Measurements from ENCODE around the gene ITGB6. TPM values are rescaled to one million over a fixed set of nuclear protein-coding genes. Genes with fewer than 3 reads are reported as not detected.

ITGB6 gene
- total and polyA plus RNA-seq, 2 donors: 0.32 to 0.33 TPM

DNA sequence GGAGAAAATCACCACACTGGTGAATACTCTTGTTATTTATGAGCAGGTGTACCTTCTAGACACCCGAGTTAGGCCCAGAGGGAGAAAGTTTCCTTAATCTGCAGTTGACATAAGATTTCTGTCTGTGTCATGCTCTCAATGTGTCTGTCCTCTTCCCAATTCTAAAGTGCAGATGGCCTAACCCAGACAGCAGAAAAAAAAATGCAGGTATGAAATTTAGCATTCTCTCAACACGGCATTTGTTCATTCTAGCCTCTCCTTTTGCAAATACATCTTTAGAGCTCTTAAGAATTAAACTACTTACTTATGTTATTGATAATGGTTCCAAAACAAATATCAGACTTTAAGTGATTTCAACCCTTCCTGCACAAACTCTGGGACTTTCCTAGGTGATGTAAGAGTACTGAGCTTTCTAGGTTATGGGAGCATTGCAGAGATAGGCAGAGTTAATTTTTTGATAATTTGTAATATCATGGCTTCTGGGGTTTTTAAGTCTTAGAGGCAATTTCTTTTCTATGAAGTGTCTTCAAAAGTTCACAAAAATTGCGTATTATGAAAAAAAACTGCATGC, 32.9 kb upstream of the ITGB6 start:
- DNase-seq (ENCODE audit: low read depth in 6 of 9, low spot score in 9 of 9): no peak
- H3K4me1 ChIP-seq (ENCODE audit: control insufficient read depth in 2 of 2, insufficient read depth in 2 of 2, low read length in 2 of 2): no peaks in the 10 kb centered on the region
- no peak overlapping the region for H3K27ac ChIP-seq (ENCODE audit: low read depth in 1 of 2, low read length in 1 of 2)
- H3K9me3 ChIP-seq (ENCODE audit: control insufficient read depth in 2 of 2, insufficient read depth in 1 of 2, low read length in 1 of 2): no peaks in the 10 kb centered on the region
- H3K27me3 ChIP-seq (ENCODE audit: control insufficient read depth in 2 of 2, insufficient read depth in 1 of 2, low read length in 1 of 2): no peaks in the 10 kb centered on the region
- no peak overlapping the region for H3K4me3 ChIP-seq (ENCODE audit: low read length in 2 of 2)
- 97% methylated on average over 3 of the region's 3 CpGs for WGBS
- H3K36me3 ChIP-seq (ENCODE audit: control insufficient read depth in 2 of 2, insufficient read depth in 2 of 2, low read length in 1 of 2): no peaks in the 10 kb centered on the region

DNA sequence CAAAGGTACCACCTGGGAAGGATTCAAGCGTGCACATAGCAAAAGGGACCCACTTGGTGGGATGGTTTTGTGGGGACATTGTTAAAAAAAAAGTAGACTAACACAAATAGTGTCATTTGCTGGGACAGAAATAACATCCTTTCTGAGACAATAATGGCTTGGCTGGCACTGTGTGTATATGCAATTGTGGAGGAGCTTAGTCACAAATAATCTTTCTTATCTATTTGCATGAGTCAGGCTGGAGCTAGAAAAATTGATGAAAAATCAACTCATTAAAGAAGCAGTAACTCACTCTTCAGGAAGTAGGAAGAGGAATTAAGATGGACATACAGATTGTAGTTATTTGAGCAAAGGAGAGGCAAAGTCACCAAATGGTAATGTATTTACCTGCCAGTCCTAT, 29.5 kb upstream of the ITGB6 start:
- H3K4me1 ChIP-seq (ENCODE audit: control insufficient read depth in 2 of 2, insufficient read depth in 2 of 2, low read length in 2 of 2): no peaks in the 10 kb centered on the region
- DNase-seq (ENCODE audit: low read depth in 6 of 9, low spot score in 9 of 9): no peak
- no peaks in the 10 kb centered on the region for H3K27me3 ChIP-seq (ENCODE audit: control insufficient read depth in 2 of 2, insufficient read depth in 1 of 2, low read length in 1 of 2)
- H3K36me3 ChIP-seq (ENCODE audit: control insufficient read depth in 2 of 2, insufficient read depth in 2 of 2, low read length in 1 of 2): no peaks in the 10 kb centered on the region
- 95% methylated on average over 1 of the region's 1 CpG for WGBS
- no peak overlapping the region for H3K27ac ChIP-seq (ENCODE audit: low read depth in 1 of 2, low read length in 1 of 2)
- H3K4me3 ChIP-seq (ENCODE audit: low read length in 2 of 2): no peak overlapping the region
- no peaks in the 10 kb centered on the region for H3K9me3 ChIP-seq (ENCODE audit: control insufficient read depth in 2 of 2, insufficient read depth in 1 of 2, low read length in 1 of 2)

DNA sequence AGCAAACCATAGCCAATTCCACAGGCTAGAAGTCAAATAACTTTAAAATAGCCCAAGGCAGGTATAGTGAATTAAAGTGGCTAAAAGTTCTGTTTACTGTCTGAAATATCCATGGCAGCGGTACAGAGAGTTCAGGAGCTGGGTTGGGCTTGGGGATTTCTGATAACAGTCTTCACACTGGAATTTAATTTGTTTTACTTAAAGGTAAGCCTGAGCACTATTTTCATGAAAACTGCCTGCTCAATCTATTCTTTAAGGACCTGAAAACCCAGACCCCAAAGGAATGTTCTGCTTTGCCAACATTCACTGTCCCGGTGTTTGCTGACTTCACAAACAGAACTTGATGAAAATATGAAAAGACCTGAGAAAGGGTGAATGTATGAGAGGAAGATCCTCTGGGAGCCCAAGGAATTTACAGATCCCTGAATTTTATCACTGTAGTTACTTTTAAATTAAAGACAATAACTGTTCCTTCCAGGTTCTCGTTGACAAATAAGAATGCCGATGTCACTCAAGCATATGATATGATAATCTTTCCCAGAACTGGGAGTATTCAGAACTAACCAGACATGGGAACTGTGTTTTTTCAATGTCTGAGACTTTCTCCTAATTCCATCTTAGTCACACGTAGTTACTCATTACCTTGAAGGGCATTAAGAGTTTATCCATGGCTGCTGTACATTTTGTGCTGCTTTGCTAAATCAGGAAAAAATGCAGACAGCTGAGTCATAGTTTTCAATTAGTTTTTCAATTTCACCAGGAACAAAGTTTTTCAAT, 28.3 kb upstream of the ITGB6 start:
- H3K36me3 ChIP-seq (ENCODE audit: control insufficient read depth in 2 of 2, insufficient read depth in 2 of 2, low read length in 1 of 2): no peaks in the 10 kb centered on the region
- no peak overlapping the region for H3K27ac ChIP-seq (ENCODE audit: low read depth in 1 of 2, low read length in 1 of 2)
- H3K9me3 ChIP-seq (ENCODE audit: control insufficient read depth in 2 of 2, insufficient read depth in 1 of 2, low read length in 1 of 2): no peaks in the 10 kb centered on the region
- no peaks in the 10 kb centered on the region for H3K27me3 ChIP-seq (ENCODE audit: control insufficient read depth in 2 of 2, insufficient read depth in 1 of 2, low read length in 1 of 2)
- no peaks in the 10 kb centered on the region for H3K4me1 ChIP-seq (ENCODE audit: control insufficient read depth in 2 of 2, insufficient read depth in 2 of 2, low read length in 2 of 2)
- DNase-seq (ENCODE audit: low read depth in 6 of 9, low spot score in 9 of 9): no peak
- WGBS: 96% methylated on average over 5 of the region's 5 CpGs
- H3K4me3 ChIP-seq (ENCODE audit: low read length in 2 of 2): no peak overlapping the region

DNA sequence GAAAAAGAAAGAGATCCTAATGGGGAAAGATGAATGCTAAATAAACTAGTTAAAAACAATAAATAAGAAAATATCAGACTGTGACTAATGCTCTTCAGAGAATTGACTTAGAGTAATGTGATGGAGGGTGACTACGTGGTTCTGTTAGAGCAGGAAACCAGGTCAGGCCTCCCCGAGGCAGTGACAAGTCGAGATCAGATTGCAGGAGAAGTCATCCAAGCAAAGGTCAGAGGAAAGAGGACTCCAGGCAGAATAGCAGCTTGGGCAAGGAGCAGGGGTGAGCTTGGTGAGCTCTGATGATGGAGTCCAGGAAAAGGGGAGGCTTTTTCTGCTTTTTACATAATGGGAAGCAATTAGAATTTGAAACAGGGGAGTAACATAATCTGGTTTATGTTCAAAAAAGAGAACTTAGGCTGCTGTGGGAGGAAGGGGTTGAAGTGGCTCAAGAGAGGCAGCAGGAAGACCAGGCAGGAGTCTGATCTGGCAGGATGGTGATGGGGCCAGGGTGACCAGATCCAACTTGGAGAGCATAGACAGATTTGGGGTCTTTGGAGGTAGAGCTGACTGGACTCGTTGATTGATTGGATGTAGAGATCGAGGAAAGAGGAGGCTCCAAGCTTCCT, 27.3 kb upstream of the ITGB6 start:
- Histone ChIP-seq H3K36me3 (ENCODE audit: control insufficient read depth in 2 of 2, insufficient read depth in 2 of 2, low read length in 1 of 2) (no peaks in the 10 kb centered on the region), H3K9me3 (ENCODE audit: control insufficient read depth in 2 of 2, insufficient read depth in 1 of 2, low read length in 1 of 2) (no peaks in the 10 kb centered on the region), H3K4me3 (ENCODE audit: low read length in 2 of 2) (no peak overlapping the region), H3K4me1 (ENCODE audit: control insufficient read depth in 2 of 2, insufficient read depth in 2 of 2, low read length in 2 of 2) (no peaks in the 10 kb centered on the region), H3K27ac (ENCODE audit: low read depth in 1 of 2, low read length in 1 of 2) (no peak overlapping the region), H3K27me3 (ENCODE audit: control insufficient read depth in 2 of 2, insufficient read depth in 1 of 2, low read length in 1 of 2) (no peaks in the 10 kb centered on the region)
- 71% methylated on average over 5 of the region's 5 CpGs for WGBS
- DNase-seq (ENCODE audit: low read depth in 6 of 9, low spot score in 9 of 9): no peak

DNA sequence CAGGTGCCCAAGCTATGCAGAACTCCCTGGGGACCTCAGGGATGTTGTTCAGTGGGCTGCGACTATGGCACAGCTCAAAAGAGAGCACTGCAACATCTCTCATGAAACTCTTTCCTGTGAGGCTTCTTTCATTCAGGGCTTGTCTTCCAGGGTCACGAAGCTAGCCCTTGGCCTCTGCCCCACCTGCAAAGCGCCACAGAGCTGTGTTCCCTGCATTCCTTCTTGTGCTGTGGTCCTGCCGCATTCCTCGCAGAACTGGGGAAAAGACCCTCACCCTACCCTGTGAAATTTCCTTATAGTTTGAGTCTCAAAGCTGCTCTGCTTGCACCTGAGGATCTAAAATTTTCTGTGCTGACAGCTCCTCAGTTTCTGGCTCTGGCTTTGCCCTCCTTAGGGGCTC, 26.3 kb upstream of the ITGB6 start:
- no peaks in the 10 kb centered on the region for H3K27me3 ChIP-seq (ENCODE audit: control insufficient read depth in 2 of 2, insufficient read depth in 1 of 2, low read length in 1 of 2)
- no peaks in the 10 kb centered on the region for H3K4me1 ChIP-seq (ENCODE audit: control insufficient read depth in 2 of 2, insufficient read depth in 2 of 2, low read length in 2 of 2)
- WGBS: 97% methylated on average over 5 of the region's 5 CpGs

DNA sequence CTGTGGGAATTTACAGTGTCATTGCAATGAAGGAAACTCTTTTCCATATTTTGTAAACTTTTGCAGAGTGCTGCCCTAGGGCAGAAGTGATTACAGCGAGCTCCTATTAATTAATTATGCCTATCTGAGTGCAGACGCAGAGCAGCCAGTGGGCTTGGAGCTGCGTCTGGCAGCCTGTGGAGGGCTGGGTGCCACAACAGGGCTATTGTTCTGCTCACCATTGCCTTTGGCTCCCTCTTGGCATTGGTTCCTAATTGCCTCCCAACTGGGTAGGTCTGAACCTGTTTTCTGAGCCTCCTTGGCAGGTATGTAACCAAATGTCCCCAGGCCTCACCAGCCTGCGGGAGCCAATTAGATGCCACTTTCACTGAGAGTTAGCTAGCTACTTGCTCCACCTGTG, 25.6 kb upstream of the ITGB6 start:
- WGBS: 98% methylated on average over 4 of the region's 4 CpGs
- peaks cover 0 to 2% of the 10 kb centered on the region in 2 donors for H3K4me1 ChIP-seq (ENCODE audit: control insufficient read depth in 2 of 2, insufficient read depth in 2 of 2, low read length in 2 of 2)
- DNase-seq (ENCODE audit: low read depth in 6 of 9, low spot score in 9 of 9): no peak

More for the DNA sequence above, 26.3 kb upstream of the ITGB6 start:
- DNase-seq (ENCODE audit: low read depth in 6 of 9, low spot score in 9 of 9): no peak
- Histone ChIP-seq H3K9me3 (ENCODE audit: control insufficient read depth in 2 of 2, insufficient read depth in 1 of 2, low read length in 1 of 2) (no peaks in the 10 kb centered on the region), H3K36me3 (ENCODE audit: control insufficient read depth in 2 of 2, insufficient read depth in 2 of 2, low read length in 1 of 2) (no peaks in the 10 kb centered on the region), H3K27ac (ENCODE audit: low read depth in 1 of 2, low read length in 1 of 2) (no peak overlapping the region), H3K4me3 (ENCODE audit: low read length in 2 of 2) (no peak overlapping the region)

DNA sequence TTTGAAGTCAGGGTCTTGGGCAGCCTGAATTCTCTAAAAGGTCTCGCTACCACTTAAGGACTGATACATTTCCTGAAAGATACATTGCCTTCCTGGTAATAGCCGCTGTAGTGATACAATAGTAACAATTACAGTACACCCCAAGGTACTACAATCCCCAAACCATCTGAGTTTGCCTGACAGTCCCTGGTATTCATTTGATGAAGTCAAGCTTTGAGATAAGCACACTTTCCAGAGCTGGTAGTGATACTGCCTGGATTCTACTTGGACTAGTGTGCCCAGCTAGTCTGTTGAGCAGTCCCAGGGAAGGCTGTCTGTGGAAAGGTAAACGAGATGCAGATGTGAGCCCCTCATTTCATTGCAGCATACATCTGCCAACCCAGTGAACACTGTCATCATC, 24.4 kb upstream of the ITGB6 start:
- Histone ChIP-seq H3K27me3 (ENCODE audit: control insufficient read depth in 2 of 2, insufficient read depth in 1 of 2, low read length in 1 of 2) (no peaks in the 10 kb centered on the region), H3K4me1 (ENCODE audit: control insufficient read depth in 2 of 2, insufficient read depth in 2 of 2, low read length in 2 of 2) (peaks cover 0 to 6% of the 10 kb centered on the region in 2 donors), H3K27ac (ENCODE audit: low read depth in 1 of 2, low read length in 1 of 2) (no peak overlapping the region), H3K9me3 (ENCODE audit: control insufficient read depth in 2 of 2, insufficient read depth in 1 of 2, low read length in 1 of 2) (no peaks in the 10 kb centered on the region), H3K36me3 (ENCODE audit: control insufficient read depth in 2 of 2, insufficient read depth in 2 of 2, low read length in 1 of 2) (no peaks in the 10 kb centered on the region), H3K4me3 (ENCODE audit: low read length in 2 of 2) (no peak overlapping the region)
- 95% methylated on average over 3 of the region's 3 CpGs for WGBS
- DNase-seq (ENCODE audit: low read depth in 6 of 9, low spot score in 9 of 9): no peak

More for the DNA sequence above, 25.6 kb upstream of the ITGB6 start:
- Histone ChIP-seq H3K27me3 (ENCODE audit: control insufficient read depth in 2 of 2, insufficient read depth in 1 of 2, low read length in 1 of 2) (no peaks in the 10 kb centered on the region), H3K9me3 (ENCODE audit: control insufficient read depth in 2 of 2, insufficient read depth in 1 of 2, low read length in 1 of 2) (no peaks in the 10 kb centered on the region), H3K36me3 (ENCODE audit: control insufficient read depth in 2 of 2, insufficient read depth in 2 of 2, low read length in 1 of 2) (no peaks in the 10 kb centered on the region), H3K4me3 (ENCODE audit: low read length in 2 of 2) (no peak overlapping the region), H3K27ac (ENCODE audit: low read depth in 1 of 2, low read length in 1 of 2) (no peak overlapping the region)

DNA sequence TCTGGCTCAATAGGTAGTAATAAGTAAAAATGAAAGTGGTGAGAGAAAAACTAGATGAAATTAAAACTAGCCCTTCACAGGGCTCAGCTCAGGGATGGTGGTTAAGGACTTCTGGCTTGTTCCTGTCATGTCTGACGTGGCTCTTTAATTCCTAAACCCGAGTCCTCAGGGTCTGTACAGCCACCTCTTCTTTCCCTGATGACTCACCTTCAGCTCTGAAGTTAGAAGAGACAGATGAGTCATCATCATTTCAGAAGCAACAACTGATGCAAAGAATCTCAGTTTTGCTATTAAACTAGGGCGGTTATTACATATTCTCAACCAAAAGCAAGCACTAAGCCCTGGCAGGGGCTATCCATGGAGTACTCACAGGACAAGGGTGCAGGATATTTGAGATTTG, 24.0 kb upstream of the ITGB6 start:
- peaks cover 0 to 6% of the 10 kb centered on the region in 2 donors for H3K4me1 ChIP-seq (ENCODE audit: control insufficient read depth in 2 of 2, insufficient read depth in 2 of 2, low read length in 2 of 2)
- H3K9me3 ChIP-seq (ENCODE audit: control insufficient read depth in 2 of 2, insufficient read depth in 1 of 2, low read length in 1 of 2): no peaks in the 10 kb centered on the region
- no peak for DNase-seq (ENCODE audit: low read depth in 6 of 9, low spot score in 9 of 9)
- no peaks in the 10 kb centered on the region for H3K36me3 ChIP-seq (ENCODE audit: control insufficient read depth in 2 of 2, insufficient read depth in 2 of 2, low read length in 1 of 2)
- no peak overlapping the region for H3K27ac ChIP-seq (ENCODE audit: low read depth in 1 of 2, low read length in 1 of 2)
- no peaks in the 10 kb centered on the region for H3K27me3 ChIP-seq (ENCODE audit: control insufficient read depth in 2 of 2, insufficient read depth in 1 of 2, low read length in 1 of 2)
- H3K4me3 ChIP-seq (ENCODE audit: low read length in 2 of 2): no peak overlapping the region
- WGBS: 87% methylated on average over 3 of the region's 3 CpGs

DNA sequence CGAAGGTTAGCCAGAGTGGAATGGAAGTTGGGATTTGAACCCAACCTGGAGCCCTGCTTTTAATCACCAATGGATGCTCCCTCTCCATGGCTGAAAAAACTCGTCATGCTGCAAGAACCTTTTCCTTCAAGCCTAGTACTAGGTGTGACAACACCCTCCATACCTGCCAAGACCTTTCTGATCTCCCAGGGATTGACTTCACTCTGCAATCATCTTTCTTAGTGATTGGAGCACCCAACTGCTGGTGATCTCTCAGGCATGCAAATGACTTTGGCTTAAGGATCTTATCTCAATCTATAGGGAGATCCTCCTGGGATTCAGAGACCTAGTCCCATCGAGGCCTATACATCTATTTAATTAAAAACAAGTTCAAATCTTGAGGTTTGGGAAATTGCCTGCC, 23.5 kb upstream of the ITGB6 start:
- H3K4me3 ChIP-seq (ENCODE audit: low read length in 2 of 2): no peak overlapping the region
- DNase-seq (ENCODE audit: low read depth in 6 of 9, low spot score in 9 of 9): no peak
- H3K27ac ChIP-seq (ENCODE audit: low read depth in 1 of 2, low read length in 1 of 2): no peak overlapping the region
- WGBS: 97% methylated on average over 3 of the region's 3 CpGs
- H3K36me3 ChIP-seq (ENCODE audit: control insufficient read depth in 2 of 2, insufficient read depth in 2 of 2, low read length in 1 of 2): no peaks in the 10 kb centered on the region
- H3K4me1 ChIP-seq (ENCODE audit: control insufficient read depth in 2 of 2, insufficient read depth in 2 of 2, low read length in 2 of 2): peaks cover 0 to 6% of the 10 kb centered on the region in 2 donors
- no peaks in the 10 kb centered on the region for H3K9me3 ChIP-seq (ENCODE audit: control insufficient read depth in 2 of 2, insufficient read depth in 1 of 2, low read length in 1 of 2)
- H3K27me3 ChIP-seq (ENCODE audit: control insufficient read depth in 2 of 2, insufficient read depth in 1 of 2, low read length in 1 of 2): no peaks in the 10 kb centered on the region

All from thymus (tissue), 11 donors.